ENCODE results near the gene ZNF500.

DNA sequence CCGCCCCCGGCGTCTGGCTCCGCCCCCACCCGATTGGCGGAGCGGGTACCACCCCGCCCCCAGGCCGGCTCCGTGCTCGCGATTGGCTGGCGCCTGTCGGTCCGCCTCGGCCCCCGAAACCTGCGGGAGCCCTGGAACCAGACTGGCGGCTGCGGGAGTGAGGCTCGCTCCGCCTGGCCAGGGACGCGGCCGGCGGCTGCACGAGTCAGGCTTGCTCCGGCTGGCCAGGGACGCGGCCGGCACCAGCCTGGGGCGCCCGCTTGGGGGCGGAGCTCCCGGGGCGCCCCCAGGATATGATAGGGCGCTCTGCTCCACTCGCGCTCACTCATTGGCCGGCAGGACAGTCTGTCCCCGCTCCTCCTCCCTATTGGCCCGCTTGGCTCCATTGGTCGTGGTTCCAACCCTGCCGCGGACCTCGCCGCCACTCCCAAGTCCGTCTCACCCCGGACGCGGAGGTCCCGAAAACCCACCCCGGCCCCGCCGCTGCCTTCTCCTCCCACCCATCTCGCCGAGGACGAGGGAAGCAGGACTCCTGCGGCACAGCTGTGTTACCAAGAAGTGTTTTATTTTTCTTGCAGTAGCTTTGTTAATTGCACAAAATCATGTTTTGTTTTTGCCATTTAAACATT, 35.8 kb upstream of the ZNF500 start:
- no peak for TF ChIP-seq EZH2phosphoT487 (IDR thresholded peaks at IDR 0.05; ENCODE audit: borderline replicate concordance, low read length)
- TF ChIP-seq, protein P1, sequence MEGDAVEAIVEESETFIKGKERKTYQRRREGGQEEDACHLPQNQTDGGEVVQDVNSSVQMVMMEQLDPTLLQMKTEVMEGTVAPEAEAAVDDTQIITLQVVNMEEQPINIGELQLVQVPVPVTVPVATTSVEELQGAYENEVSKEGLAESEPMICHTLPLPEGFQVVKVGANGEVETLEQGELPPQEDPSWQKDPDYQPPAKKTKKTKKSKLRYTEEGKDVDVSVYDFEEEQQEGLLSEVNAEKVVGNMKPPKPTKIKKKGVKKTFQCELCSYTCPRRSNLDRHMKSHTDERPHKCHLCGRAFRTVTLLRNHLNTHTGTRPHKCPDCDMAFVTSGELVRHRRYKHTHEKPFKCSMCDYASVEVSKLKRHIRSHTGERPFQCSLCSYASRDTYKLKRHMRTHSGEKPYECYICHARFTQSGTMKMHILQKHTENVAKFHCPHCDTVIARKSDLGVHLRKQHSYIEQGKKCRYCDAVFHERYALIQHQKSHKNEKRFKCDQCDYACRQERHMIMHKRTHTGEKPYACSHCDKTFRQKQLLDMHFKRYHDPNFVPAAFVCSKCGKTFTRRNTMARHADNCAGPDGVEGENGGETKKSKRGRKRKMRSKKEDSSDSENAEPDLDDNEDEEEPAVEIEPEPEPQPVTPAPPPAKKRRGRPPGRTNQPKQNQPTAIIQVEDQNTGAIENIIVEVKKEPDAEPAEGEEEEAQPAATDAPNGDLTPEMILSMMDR (IDR thresholded peaks at IDR 0.05; ENCODE audit: low read depth, low read length, poor library complexity, severe bottlenecking) = no peak

All from DOHH2 (cell line).